Stimulated activated CD4-positive, alpha-beta T cell treated with anti-CD3 and anti-CD28 coated beads, Interleukin-12 subunit alpha, Interleukin-12 subunit beta, amount 100 ng/mL, for 4 hours (primary cell): Measurements from ENCODE around the gene SLC12A7.

ENCODE experiments used
- DNase-seq: peaks from one replicate; pipeline ENCODE4 v3.0.0-alpha.2; 2020

Gene SLC12A7

DNA sequence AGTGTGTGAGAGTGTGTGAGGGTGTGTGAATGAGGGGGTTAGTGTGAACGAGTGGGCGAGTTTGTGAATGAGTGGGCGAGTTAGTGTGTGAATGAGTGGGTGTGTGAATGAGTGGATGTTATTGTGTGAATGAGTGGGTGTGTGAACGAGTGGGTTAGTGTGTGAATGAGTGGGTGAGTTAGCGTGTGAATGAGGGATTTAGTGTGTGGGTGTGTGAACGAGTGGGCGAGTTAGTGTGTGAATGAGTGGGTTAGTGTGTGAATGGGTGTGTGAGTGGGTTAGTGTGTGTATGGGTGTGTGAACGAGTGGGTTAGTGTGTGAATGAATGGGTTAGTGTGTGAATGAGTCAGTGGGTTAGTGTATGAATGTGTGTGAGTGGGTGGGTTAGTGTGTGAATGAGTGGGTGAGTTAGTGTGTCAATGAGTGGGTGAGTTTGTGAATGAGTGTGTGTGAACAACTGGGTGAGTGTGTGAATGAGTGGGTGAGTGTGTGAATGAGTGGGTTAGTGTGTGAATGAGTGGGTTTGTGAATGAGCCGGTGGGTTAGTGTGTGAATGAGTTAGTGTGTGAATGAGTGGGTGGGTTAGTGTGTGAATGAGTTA lies 65.8 kb downstream of the SLC12A7 start:
- no peak for DNase-seq

GRCh38 chr5:1044117-1044516 lies 67.7 kb downstream of the SLC12A7 start:
- no peak for DNase-seq

- no peak for DNase-seq
Observed at GRCh38 chr5:1043327-1043726, 68.5 kb downstream of the SLC12A7 start.

DNA sequence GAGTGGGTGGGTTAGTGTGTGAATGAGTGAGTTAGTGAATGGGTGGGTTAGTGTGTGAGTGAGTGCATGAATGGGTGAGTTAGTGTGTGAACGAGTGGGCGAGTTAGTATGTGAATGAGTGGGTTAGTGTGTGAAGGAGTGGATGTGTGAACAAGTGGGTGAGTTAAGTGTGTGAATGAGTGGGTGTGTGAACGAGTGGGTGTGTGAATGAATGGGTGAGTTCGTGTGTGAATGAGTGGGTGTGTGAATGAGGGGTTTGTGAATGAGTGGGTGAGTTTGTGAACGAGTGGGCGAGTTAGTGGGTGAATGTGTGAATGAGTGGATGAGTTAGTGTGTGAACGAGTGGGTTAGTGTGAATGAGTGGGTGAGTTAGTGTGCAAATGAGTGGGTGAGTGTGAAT lies 69.2 kb downstream of the SLC12A7 start:
- no peak for DNase-seq

GRCh38 chr5:1041225-1042143 lies 70.4 kb downstream of the SLC12A7 start:
- no peak for DNase-seq

DNA sequence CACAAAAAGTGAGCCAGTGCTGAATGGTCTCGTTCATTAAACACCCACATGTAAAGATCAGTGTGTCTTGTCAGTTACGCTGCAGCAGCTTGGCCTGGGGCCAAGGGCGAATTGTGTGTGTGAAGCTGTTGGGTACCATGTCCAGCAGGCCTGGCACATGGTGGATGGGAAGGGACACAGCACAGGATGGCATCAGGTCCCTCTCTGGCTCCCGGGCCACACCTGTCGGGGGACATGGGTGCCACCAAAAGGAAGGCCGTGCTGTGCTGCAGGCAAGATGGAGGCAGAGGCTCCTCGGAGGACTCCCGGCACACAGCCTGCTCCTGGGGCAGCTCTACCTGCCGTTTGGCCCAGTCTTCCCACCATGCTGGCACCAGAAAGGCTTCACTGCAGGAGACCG lies 71.3 kb downstream of the SLC12A7 start:
- DNase-seq, result no peak

DNA sequence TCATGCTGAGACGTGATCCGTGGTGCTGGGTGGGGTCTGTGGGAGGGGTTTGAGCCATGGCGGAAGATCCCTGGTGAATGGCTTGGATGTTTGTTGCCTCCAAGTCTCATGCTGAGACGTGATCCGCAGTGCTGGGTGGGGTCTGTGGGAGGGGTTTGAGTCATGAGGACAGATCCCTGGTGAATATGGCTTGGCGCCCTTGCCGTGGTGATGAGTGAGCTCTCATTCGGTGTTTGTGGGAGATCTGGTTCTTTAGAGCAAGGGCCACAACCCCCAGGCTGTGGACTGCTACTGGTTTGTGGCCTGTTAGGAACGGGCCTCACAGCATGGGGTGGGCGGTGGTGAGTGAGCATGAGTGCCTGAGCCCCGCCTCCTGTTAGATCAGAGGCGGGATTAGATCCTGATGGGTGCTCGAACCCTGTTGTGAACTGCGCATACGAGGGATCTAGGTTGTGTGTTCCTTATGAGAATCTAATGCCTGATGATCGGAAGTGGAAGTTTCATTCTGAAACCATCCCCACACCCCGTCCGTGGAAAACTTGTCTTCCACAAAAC lies 72.1 kb downstream of the SLC12A7 start:
- DNase-seq, result no peak

DNA sequence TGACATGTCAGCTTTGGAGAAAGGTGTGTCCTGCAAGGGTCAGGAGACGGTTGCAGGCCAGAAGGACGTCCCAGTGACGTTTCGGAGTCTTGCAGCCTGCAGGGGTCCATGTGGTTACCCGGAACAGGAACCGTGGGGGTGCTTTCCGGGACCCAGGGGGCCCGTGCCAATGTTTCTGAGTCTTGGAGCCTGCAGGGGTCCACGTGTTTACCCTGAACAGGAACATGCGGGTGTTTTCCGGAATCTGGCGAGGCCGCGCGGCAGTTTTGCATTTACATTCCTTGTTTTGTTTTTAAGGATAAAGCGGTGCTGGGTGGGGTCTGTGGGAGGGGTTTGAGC lies 72.7 kb downstream of the SLC12A7 start:
- DNase-seq, result no peak

DNA sequence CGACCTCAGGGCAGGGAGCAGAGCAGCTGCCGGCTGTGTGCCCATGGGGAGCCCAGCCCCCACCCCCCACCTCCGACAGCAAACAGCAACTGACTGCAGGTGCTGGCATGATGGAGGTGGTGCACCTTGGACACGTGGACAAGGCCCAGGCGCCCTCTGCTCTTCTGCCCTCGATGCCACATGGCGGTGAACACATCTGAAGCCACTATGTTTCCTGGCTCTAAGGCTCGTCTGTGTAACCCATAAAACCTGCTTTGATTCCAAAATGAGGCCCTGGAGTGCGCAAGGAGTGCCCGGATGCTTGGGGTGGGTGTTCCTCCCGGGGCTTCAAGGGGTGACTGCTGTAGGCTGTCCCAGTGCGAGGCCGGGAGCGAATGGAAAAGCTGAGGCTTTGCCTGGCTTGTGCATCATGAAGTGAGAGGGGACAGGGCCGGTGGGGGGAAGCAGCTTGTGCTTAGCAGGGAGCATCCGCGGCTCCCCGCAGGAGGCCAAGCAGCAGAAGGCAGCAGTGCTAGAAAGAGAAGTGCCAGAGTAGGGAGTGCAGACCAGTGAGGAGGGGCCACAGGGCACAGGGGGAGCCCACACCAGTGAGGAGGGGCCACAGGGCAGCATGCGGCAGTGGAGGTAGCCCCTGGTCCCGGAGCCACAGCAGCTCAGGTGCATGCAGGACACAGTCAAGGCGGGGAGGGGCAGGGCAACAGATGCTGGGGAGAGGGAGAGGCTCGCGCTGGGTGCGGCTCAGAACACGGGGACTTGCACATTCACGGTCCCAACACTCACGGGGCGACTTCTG lies 73.2 kb downstream of the SLC12A7 start:
- DNase-seq, result no peak

GRCh38 chr5:1037671-1038416 lies 74.0 kb downstream of the SLC12A7 start:
- DNase-seq, result no peak

DNA sequence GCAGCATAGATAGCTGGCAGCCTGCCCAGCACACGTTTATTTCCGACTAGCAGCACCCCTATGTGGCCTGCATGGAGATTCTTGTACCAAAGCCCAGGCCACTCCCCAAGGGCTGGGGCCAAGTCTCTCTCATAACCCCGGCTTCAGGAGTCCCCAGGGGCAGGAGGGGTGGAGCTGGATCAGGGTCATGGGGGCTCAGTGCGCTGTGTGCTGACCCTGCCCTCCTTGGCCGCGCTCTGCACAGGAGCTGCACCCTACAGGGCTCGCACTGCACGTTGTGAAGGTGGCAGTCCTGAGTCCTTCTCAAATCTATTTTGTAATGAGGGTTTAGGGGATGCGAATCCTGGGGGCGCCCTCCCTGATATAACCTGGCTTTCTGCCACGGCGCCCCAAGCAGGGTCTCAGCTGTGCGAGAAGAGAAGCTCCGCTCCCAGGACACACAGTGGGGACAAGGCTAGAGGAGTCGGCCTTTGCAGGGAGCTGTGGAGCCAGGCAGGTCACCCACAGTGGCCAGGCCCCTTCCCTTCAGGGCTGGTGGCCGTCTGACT lies 74.7 kb downstream of the SLC12A7 start:
- no peak for DNase-seq

DNA sequence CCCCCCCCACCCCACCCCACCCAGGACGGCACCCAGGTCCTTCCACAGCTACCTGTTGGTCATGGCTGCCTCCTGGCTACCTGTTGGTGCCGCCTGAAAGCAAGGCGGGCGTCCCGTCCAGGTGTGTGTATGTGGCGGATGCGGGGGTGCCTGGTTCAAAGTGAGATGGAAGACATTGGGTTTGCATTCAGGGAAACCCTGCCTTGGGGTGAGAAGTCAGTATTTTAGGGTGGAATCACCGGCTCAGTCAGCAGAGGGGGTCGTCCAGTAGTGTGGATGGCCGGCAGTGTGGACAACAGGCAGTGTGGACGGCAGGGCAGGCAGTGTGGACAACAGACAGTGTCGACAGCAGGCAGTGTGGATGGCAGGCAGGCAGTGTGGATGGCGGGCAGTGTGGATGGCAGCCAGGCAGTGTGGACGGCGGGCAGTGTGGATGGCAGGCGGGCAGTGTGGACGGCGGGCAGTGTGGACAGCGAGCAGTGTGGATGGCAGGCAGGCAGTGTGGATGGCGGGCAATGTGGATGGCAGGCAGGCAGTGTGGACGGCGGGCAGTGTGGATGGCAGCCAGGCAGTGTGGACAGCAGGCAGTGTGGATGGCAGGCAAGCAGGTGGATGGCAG lies 75.2 kb downstream of the SLC12A7 start:
- no peak for DNase-seq

DNA sequence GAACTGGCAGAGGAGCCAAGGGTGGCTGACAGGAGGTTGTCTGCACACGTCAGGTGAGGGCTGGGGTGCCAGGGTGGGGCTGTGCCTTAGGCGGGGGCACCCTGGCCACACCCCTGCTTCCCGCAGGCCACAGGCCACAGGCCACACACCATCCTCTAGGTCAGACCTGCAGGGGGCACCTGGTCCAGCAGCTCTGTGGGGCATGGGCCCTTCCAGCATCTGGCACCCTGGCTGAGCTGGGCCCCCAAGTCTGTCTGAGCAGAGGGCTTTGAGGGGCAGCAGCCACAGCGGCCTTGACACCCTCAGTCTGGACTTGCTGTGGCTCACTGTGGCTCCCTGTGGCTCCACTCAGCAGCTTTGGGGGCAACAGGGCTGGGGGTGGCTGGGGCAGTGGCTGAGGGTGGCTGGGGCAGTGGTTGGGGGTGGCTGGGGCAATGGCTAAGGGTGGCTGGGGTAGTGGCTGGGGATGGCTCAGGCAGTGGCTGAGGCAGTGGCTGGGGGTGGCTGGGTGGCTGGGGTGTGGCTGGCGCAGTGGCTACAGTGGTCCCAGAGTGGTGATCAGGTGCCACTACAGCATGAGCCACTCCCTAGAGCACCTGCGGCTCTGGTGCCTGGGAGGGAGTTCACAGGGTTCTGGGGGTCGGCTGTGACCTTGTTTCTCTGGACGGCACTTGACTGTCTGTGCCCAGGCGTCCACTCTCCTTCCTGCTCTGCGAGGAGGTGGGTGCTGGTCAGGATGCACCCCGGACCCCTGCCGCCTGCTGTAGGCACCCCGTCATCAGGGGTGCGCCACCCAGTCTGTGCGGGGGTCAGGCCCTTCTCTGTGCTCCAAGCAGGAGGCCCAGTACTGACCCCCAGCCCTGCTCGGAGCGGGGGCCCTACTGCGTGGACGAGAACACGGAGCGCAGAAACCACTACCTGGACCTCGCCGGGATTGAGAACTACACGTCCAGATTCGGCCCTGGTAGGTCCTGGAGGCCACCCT lies 76.2 kb downstream of the SLC12A7 start:
- no peak for DNase-seq

- DNase-seq, result no peak
Observed at GRCh38 chr5:1034986-1035385, 76.9 kb downstream of the SLC12A7 start.

DNA sequence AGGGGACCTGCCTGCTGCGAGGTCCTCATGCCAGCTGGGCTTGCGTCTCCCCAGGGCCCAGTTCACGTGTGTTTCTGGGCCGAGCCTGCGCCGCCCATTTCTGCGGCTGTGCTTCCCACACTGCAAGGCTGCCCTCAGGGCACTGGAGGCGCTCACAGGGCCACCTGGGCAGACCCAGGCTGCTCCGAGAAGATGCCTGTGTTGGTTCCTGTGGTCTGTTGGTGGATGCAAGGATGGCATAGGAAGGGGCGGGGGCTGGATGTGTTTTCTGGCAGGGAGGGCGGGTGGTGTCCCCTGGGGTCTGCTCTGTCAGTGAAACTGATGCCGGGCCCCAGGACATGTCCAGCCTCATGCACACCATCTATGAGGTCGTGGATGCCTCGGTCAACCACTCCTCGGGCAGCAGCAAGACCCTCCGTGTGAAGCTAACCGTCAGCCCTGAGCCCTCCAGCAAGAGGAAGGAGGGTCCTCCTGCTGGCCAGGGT lies 77.4 kb downstream of the SLC12A7 start:
- no peak for DNase-seq

- no peak for DNase-seq
Observed at GRCh38 chr5:1033606-1034420, 78.0 kb downstream of the SLC12A7 start.

DNA sequence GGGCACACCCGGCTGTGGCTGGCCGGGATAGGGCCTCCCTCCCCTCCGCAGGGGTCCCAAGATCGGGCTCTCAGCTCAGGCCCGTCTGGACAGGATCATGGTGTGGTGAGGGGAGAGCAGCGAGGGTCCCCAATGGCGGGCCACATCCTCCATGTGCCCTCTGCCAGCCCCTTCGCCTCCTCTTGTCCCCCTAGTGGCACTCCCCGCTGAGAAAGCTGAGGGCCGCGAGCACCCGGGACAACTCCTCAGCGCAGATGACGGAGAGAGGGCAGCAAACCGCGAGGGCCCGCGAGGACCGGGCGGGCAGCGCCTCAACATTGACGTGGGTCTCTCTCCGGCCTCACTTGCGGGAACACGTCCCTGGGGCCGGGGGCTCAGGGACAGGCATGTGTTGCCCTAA lies 78.7 kb downstream of the SLC12A7 start:
- no peak for DNase-seq

DNA sequence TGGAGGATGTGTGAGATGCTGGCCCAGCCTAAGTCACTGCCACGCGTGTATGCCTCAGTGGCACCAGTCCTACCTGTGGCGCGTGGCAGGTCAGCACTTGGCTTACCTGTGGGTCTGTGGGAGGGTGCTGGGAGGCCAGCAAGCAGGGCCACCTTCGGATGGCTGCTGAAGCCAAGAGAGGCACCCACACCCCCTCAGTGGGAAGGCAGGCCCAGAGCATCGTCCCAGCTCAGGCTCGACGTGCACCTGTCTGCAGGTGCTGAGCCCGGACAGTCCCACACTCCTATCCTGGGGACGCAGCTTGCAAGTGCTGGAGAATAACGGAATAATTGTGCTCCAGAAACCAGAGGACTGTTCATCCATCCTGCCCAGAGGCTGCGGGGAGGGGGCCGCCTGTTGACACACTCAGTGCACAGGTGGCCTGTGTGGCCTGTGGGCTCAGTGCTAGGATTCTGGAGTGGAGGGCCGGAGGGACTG lies 79.3 kb downstream of the SLC12A7 start:
- no peak for DNase-seq

DNA sequence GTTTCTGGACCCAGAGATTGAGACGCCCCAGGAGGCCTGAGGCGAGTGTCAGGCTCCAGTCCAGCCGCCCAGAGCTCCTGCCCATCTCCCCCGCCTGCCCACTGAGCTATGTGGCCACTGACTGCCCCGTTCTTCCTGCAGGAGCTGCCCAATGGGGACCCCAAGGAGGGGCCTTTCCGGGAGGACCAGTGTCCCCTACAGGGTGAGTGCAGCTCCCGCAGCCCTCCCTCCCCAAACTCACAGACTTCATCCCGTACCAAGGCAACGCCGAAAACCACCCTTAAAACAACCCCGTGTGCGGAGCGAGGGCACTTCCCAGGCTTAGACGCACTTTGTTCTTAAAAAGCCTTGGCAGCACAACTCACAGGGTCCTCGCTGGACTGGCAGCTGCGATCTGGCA lies 79.9 kb downstream of the SLC12A7 start:
- DNase-seq, result no peak
